ENCODE data around the gene APLNR.

APLNR gene

DNA sequence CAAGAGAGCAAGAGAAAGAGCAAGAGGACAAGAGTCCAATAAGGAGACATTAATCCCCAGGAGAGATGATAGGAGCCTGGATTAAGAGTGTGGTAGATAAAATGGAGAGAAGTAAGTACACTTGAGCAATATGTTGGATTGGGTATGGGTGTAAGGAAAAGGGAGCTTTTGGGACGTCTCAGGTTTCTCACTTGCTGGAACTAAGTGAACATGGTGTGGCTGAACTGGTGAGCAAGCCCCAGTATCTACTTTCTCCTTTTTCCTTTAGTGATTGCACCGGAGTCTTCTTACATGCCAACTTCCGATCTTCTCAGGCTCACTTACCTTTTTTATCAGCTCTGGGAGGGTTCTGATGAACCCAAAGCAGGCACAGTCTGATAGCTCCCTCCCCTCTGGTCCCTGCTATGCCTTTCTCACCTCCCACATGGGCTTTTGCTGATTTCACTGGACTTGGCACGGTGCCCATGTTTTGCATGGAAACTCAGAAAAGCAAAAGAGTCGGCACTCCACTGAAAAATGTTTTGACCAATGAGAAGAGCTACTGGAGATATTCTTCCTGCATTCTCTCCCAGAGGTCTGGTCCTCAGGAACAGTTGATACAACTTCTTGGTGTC lies 14.5 kb upstream of the APLNR start:
- no peak overlapping the region for H2AFZ ChIP-seq (ENCODE audit: low read depth, low read length)
- H3K4me1 ChIP-seq (ENCODE audit: low read length) = peaks cover 5% of the 10 kb centered on the region; the same call in 1 of the 2 replicates
- H3K4me2 ChIP-seq (ENCODE audit: low read length) = no peak overlapping the region
- TF ChIP-seq EZH2phosphoT487 (IDR thresholded peaks at IDR 0.05; ENCODE audit: low read depth) (no peak), CTCF (IDR thresholded peaks at IDR 0.05; ENCODE audit: low read depth, low read length) (no peak)
- H3K9ac ChIP-seq (ENCODE audit: low read length) = no peak overlapping the region
- no peak overlapping the region for H3K27ac ChIP-seq (ENCODE audit: low read length)
- H3K27me3 ChIP-seq (ENCODE audit: low read depth, low read length) = peaks cover 51% of the 10 kb centered on the region
- no peaks in the 10 kb centered on the region for H3K9me3 ChIP-seq (ENCODE audit: insufficient read depth, low read length)
- no peaks in the 10 kb centered on the region for H3K79me2 ChIP-seq (ENCODE audit: low read length)
- no peak overlapping the region for H3K4me3 ChIP-seq (ENCODE audit: low read length)
- no peaks in the 10 kb centered on the region for H4K20me1 ChIP-seq (ENCODE audit: insufficient read depth, low read length)
- H3K36me3 ChIP-seq (replicated peaks; ENCODE audit: low read depth, low read length) = no peaks in the 10 kb centered on the region

DNA sequence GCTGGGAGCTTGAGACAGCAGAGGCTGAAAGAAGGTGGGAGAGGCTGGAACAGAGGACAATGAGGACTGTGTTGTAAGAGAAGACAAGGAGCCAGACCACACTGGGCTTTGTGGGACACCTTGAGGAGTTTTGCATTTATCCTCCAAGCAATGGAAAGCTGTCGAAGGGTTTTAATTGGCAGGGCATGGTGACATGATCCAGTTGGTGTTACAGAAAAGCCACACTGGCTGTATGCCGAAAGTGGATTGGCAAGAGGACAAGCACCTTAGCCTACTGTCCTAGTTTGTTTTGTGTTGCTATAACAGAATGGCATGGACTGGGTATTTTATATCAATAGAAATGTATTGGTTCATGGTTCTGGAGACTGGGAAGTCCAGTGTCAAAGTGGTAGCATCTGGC lies 14.0 kb upstream of the APLNR start:
- Histone ChIP-seq H3K4me1 (ENCODE audit: low read length) (peaks cover 5% of the 10 kb centered on the region; the same call in 1 of the 2 replicates), H3K36me3 (replicated peaks; ENCODE audit: low read depth, low read length) (no peaks in the 10 kb centered on the region), H2AFZ (ENCODE audit: low read depth, low read length) (no peak overlapping the region), H3K9me3 (ENCODE audit: insufficient read depth, low read length) (no peaks in the 10 kb centered on the region), H3K27me3 (ENCODE audit: low read depth, low read length) (peaks cover 51% of the 10 kb centered on the region), H3K27ac (ENCODE audit: low read length) (no peak overlapping the region), H3K4me3 (ENCODE audit: low read length) (no peak overlapping the region), H4K20me1 (ENCODE audit: insufficient read depth, low read length) (no peaks in the 10 kb centered on the region), H3K4me2 (ENCODE audit: low read length) (no peak overlapping the region), H3K9ac (ENCODE audit: low read length) (no peak overlapping the region), H3K79me2 (ENCODE audit: low read length) (no peaks in the 10 kb centered on the region)
- TF ChIP-seq EZH2phosphoT487 (IDR thresholded peaks at IDR 0.05; ENCODE audit: low read depth) (no peak), CTCF (IDR thresholded peaks at IDR 0.05; ENCODE audit: low read depth, low read length) (no peak)

DNA sequence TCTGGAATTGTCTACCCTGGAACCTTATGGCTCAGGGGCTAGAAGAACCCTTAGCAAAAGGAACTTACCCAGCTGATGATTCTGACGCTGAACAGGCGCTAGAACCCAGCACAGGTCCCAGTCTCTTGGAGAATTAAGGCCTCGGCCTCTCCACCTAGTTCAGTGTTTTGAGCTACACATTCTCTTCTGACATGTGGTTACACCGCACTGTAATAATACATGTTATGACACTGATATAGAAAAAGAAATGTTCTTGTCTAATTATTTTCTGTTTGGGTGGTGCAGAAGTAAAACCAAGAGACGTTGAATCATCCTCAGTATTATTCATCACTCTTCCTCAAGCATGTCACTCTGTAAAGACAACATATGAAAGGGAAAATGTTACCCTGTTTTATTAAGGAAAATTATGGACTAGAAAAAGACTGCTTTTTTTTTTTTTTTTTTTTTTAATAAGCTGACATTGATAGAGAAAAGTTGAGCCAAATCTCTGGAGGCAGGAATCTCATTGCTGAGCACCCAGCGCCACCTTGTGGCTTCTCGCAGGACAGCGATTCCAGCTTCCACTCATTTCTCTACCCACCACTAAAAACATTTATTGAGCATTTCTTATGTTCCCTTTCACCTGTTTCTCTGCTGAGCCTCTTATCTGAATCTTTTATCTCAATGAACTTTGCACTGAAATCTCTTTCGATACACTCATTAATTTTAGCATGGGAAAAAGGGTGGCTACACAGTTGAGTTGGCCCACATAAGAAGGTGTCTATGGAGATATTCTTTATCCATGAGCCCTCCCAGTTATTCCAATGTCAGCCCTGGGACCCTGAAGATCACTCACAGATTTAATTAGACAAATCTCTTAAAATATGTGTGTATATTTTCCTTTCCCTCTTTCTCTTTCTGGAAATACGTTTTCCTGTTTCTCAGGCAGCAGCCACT lies 12.6 kb upstream of the APLNR start:
- peak overlapping the region; percentile 18; the same call in 1 of the 2 replicates for H3K4me2 ChIP-seq (ENCODE audit: low read length)

More for the DNA sequence above, 12.6 kb upstream of the APLNR start:
- Histone ChIP-seq H3K9me3 (ENCODE audit: insufficient read depth, low read length) (no peaks in the 10 kb centered on the region), H3K4me3 (ENCODE audit: low read length) (no peak overlapping the region), H3K27ac (ENCODE audit: low read length) (no peak overlapping the region), H3K4me1 (ENCODE audit: low read length) (peaks cover 5% of the 10 kb centered on the region; the same call in 1 of the 2 replicates), H3K36me3 (replicated peaks; ENCODE audit: low read depth, low read length) (no peaks in the 10 kb centered on the region), H3K9ac (ENCODE audit: low read length) (no peak overlapping the region), H2AFZ (ENCODE audit: low read depth, low read length) (no peak overlapping the region), H3K27me3 (ENCODE audit: low read depth, low read length) (peaks cover 39% of the 10 kb centered on the region), H4K20me1 (ENCODE audit: insufficient read depth, low read length) (no peaks in the 10 kb centered on the region), H3K79me2 (ENCODE audit: low read length) (no peaks in the 10 kb centered on the region)
- TF ChIP-seq CTCF (IDR thresholded peaks at IDR 0.05; ENCODE audit: low read depth, low read length) (peak; percentile 94), EZH2phosphoT487 (IDR thresholded peaks at IDR 0.05; ENCODE audit: low read depth) (no peak)

Measured in OCI-LY3 (cell line).